Activated B cell treated with CpG ODN at 0.5 μM for 24 hours (primary cell): ENCODE results near the gene TSNAXIP1. TPM values are rescaled to one million over a fixed set of nuclear protein-coding genes. Genes with fewer than 3 reads are reported as not detected.

ENCODE experiments used
- ATAC-seq: fragments of 200-7000 bp; cut with Tn5 transposase; one replicate; pipeline ENCODE4 v1.10.0; 2021; ENCODE audit warnings: low read depth, mild to moderate bottlenecking, moderate library complexity
- CTCF ChIA-PET: fragments of 350-600 bp; sonication (Branson Sonifier 250); formaldehyde crosslinking; loops from one replicate; lab custom pipeline; 2021; ENCODE audit warnings: antibody characterized with exemption; lab: Charles Lee
- POLR2A ChIA-PET: fragments of 350-600 bp; sonication (Branson Sonifier 250); formaldehyde crosslinking; loops from one replicate; lab custom pipeline; 2021; ENCODE audit warnings: antibody characterized with exemption; lab: Charles Lee
- DNase-seq: peaks from one replicate; pipeline ENCODE4 v3.0.0; 2022
- H3K27ac Mint-ChIP-seq: one replicate; pipeline ENCODE4 v1.8.0; 2020; ENCODE audit warnings: mixed read lengths
- H3K27me3 Mint-ChIP-seq: one replicate; pipeline ENCODE4 v1.8.0; 2021; ENCODE audit warnings: mixed read lengths
- H3K36me3 Mint-ChIP-seq: one replicate; pipeline ENCODE4 v1.8.0; 2021; ENCODE audit warnings: low read depth, mixed read lengths
- H3K4me1 Mint-ChIP-seq: one replicate; pipeline ENCODE4 v1.8.0; 2021; ENCODE audit warnings: mixed read lengths
- H3K4me3 Mint-ChIP-seq: one replicate; pipeline ENCODE4 v1.8.0; 2020; ENCODE audit warnings: mild to moderate bottlenecking, mixed read lengths
- H3K9me3 Mint-ChIP-seq: one replicate; pipeline ENCODE4 v1.8.0; 2020; ENCODE audit warnings: mixed read lengths
- intact Hi-C: fragments of 100-400 bp; cut with micrococcal nuclease; formaldehyde crosslinking; loops from one replicate; pipeline ENCODE4 v1.15.1; 2024
- total RNA-seq: library from RNA; stranded (reverse); gene quantifications from 2 replicates; pipeline ENCODE4 v1.2.3, GENCODE V29; 2022
- TF ChIP-seq, protein P1 (sequence below): fragments of 200-600 bp; IDR thresholded peaks from one replicate; pipeline ENCODE4 v1.8.0; 2022; ENCODE audit warnings: antibody characterized with exemption, mild to moderate bottlenecking

TSNAXIP1 gene
- total RNA-seq, 1 donor from 2014 or later, result 1.9 TPM

DNA sequence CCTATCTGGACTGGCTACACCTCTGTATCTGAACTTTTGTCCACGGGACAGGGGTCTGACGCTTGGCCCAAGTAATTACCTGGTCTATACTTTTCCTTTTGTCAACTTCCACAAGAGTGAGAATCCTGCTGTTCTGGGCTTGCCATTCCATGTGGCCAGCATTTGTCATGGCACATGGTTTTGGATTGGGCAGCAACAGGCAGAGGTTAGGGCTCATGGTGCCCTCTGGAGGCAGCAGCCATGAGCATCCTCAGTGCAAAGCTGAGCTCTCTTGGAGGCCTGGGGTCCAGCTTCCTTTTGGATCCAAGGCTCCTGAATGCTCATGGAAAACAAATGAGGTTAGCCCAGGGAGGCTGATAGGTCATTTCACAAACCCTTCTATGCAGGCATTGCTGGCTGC, 58.6 kb downstream of the TSNAXIP1 start:
- POLR2A ChIA-PET, result interaction anchor here (0.6 to 0.7 kb wide), 2 partner anchors 47 to 202 kb away, joined by 4 read pairs; no protein-coding TSS in a partner anchor
- Mint-ChIP-seq H3K27me3 (no peaks in the 10 kb centered on the region), H3K36me3 (peaks cover 48% of the 10 kb centered on the region), H3K9me3 (no peaks in the 10 kb centered on the region), H3K4me1 (peaks cover 6% of the 10 kb centered on the region), H3K27ac (no peak overlapping the region), H3K4me3 (no peak overlapping the region)
- ATAC-seq (peak; percentile 57), DNase-seq (no peak)
- intact Hi-C loops, result loop anchor here (1.0 kb wide), 2 partner anchors 49 to 193 kb away; no protein-coding TSS in a partner anchor
- CTCF ChIA-PET, result interaction anchor here (1.0 to 2.0 kb wide), 4 partner anchors 11 to 193 kb away, joined by 3 to 23 read pairs (median 4); no protein-coding TSS in a partner anchor
- TF ChIP-seq, protein P1, sequence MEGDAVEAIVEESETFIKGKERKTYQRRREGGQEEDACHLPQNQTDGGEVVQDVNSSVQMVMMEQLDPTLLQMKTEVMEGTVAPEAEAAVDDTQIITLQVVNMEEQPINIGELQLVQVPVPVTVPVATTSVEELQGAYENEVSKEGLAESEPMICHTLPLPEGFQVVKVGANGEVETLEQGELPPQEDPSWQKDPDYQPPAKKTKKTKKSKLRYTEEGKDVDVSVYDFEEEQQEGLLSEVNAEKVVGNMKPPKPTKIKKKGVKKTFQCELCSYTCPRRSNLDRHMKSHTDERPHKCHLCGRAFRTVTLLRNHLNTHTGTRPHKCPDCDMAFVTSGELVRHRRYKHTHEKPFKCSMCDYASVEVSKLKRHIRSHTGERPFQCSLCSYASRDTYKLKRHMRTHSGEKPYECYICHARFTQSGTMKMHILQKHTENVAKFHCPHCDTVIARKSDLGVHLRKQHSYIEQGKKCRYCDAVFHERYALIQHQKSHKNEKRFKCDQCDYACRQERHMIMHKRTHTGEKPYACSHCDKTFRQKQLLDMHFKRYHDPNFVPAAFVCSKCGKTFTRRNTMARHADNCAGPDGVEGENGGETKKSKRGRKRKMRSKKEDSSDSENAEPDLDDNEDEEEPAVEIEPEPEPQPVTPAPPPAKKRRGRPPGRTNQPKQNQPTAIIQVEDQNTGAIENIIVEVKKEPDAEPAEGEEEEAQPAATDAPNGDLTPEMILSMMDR, result no peak

DNA sequence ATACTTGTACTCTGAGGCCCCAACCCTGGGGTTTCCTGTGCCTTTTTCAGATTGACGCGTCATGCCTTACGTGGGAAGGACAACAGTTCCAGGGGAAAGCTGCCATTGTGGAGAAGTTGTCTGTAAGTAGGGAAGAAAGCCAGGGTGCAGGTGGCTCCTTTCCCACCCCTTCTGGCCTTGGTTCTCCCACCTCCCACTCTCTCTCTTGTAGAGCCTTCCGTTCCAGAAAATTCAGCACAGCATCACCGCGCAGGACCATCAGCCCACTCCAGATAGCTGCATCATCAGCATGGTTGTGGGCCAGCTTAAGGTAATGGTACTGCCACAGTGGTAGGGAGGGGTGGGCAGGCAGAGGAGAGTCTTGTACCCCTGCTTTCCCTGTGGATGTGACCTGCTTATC, 61.6 kb downstream of the TSNAXIP1 start:
- H3K27ac Mint-ChIP-seq, result no peak overlapping the region
- ATAC-seq, result no peak
- TF ChIP-seq, protein P1, result no peak

DNA sequence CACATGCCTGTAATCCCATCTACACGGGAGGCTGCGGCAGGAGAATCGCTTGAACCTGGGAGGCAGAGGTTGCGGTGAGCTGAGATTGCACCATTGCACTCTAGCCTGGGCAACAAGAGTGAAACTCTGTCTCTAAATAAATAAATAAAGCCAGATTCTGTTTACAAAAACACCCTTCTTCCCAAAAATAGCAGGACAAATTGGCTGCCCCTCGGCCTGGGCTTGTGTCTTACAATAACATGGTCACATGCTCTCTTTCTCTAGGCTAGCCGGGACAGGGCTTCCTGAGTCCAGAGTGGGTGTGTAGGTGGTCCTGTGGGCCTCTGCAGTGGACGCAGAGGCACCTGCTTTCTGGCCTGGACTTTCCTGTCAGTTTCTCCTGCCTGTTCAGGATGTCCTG, 63.0 kb downstream of the TSNAXIP1 start:
- Mint-ChIP-seq H3K9me3 (no peaks in the 10 kb centered on the region), H3K27ac (no peak overlapping the region), H3K4me3 (no peak overlapping the region), H3K4me1 (peaks cover 25% of the 10 kb centered on the region), H3K27me3 (no peaks in the 10 kb centered on the region), H3K36me3 (peaks cover 43% of the 10 kb centered on the region)
- no peak for ATAC-seq
- intact Hi-C loops, result no loop called here
- TF ChIP-seq, protein P1, result no peak
- DNase-seq, result no peak
- CTCF ChIA-PET, result no interaction called here
- POLR2A ChIA-PET, result interaction anchor here (0.6 to 0.7 kb wide), 2 partner anchors 46 to 195 kb away, joined by 3 to 5 read pairs; no protein-coding TSS in a partner anchor

More for the DNA sequence above, 61.6 kb downstream of the TSNAXIP1 start:
- H3K4me1 Mint-ChIP-seq, result peaks cover 16% of the 10 kb centered on the region
- ChIA-PET POLR2A (no interaction called here), CTCF (no interaction called here)
- no peak for DNase-seq
- H3K9me3 Mint-ChIP-seq, result no peaks in the 10 kb centered on the region
- H3K27me3 Mint-ChIP-seq, result no peaks in the 10 kb centered on the region
- H3K36me3 Mint-ChIP-seq, result peaks cover 46% of the 10 kb centered on the region
- no peak overlapping the region for H3K4me3 Mint-ChIP-seq
- intact Hi-C loops, result no loop called here

DNA sequence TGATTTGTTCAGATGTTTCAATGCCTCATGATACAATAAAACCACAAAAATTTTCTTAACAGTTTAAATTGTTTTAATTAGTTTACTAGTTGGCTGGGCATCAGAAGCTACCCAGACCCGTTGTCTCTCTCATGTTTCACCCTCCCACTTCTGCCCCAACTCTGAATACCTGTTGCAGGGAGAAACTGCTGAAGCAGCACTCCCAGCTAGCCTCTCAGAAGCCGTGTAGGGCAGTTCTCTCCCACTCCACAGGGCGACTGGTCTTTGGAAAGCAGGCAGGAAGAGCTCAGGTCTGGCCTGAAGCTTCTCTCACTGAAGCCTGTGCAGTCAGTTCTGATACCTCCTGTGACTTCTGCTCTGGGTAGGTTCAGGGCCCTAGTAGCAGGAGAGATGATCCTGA, 64.6 kb downstream of the TSNAXIP1 start:
- no peaks in the 10 kb centered on the region for H3K9me3 Mint-ChIP-seq
- H3K27ac Mint-ChIP-seq, result no peak overlapping the region
- ATAC-seq (no peak), DNase-seq (no peak)
- peaks cover 36% of the 10 kb centered on the region for H3K36me3 Mint-ChIP-seq
- H3K4me1 Mint-ChIP-seq, result peaks cover 36% of the 10 kb centered on the region
- ChIA-PET POLR2A (interaction anchor here (1.0 to 1.6 kb wide), 3 partner anchors 25 to 214 kb away, joined by 3 to 6 read pairs (median 4); partner anchors contain the start of genes NFATC3 and PSMB10), CTCF (interaction anchor here (1.4 kb wide), 1 partner anchor 13 kb away, joined by 6 read pairs; no protein-coding TSS in a partner anchor)
- no peaks in the 10 kb centered on the region for H3K27me3 Mint-ChIP-seq
- intact Hi-C loops, result no loop called here
- H3K4me3 Mint-ChIP-seq, result no peak overlapping the region
- TF ChIP-seq, protein P1, result no peak

DNA sequence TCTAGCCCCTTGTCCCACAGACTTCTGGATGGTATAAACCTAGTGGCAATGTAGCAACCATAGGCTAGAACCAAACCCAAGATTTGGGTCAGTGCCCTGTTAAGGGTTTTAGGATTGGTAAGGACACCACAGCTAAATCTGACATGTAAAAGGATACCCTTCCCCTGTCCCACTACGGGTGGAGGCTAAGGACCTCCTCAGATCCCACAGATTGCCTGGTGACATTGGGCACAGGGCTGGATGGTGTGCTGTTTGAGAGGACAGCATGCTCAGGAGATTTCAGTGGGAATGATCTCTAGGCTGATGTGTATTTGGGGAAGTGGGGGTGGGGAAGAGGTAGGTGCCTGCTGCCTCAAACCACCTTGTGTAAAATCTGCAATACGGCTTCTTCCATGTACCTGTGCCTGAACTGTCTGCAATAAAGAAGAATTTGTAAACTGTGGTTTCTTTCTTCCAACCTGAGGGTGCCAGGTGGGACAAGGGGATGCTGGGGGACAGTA, 65.5 kb downstream of the TSNAXIP1 start:
- TF ChIP-seq, protein P1, result no peak
- Mint-ChIP-seq H3K36me3 (peaks cover 37% of the 10 kb centered on the region), H3K4me3 (peak overlapping the region; percentile 90), H3K4me1 (peaks cover 36% of the 10 kb centered on the region), H3K27ac (peak overlapping the region; percentile 84), H3K9me3 (no peaks in the 10 kb centered on the region), H3K27me3 (no peaks in the 10 kb centered on the region)
- POLR2A ChIA-PET, result interaction anchor here (1.0 to 1.6 kb wide), 3 partner anchors 26 to 213 kb away, joined by 3 to 6 read pairs (median 4); partner anchors contain the start of genes NFATC3 and PSMB10
- ATAC-seq (no peak), DNase-seq (no peak)
- intact Hi-C loops, result loop anchor here (1.0 to 2.0 kb wide), 4 partner anchors 21 to 63 kb away; partner anchors contain the start of genes NUTF2 and PSKH1
- CTCF ChIA-PET, result interaction anchor here (1.4 kb wide), 1 partner anchor 12 kb away, joined by 6 read pairs; no protein-coding TSS in a partner anchor
